Measurements from ENCODE around the gene SPON2.

The SPON2 gene

GRCh38 chr4:1164040-1164439, 8.3 kb downstream of the SPON2 start:
- H3K9me3 ChIP-seq (ENCODE audit: insufficient read depth, low read length, severe bottlenecking), result no peaks in the 10 kb centered on the region

DNA sequence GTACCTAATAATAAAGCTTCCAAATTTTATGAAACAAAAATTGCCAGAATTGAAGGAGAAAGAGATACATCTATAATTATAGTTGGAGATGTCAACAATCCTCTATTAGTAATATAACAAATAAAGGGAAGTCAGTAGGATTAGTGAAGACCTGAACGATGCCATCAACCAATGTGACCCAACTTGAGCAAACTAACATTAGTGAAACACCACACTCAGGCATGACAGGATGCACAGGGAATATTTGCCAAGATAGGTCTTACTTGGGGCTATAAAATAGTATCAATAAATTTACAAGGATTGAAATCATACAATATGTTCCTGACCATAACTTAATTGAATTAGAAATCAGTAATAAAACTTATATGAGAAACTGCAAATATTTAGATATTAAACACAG, 12.0 kb downstream of the SPON2 start:
- Histone ChIP-seq H3K27me3 (ENCODE audit: insufficient read depth, low read length, poor library complexity) (no peaks in the 10 kb centered on the region), H3K4me3 (ENCODE audit: low read depth in 1 of 2, low read length in 2 of 2) (no peak overlapping the region), H3K36me3 (ENCODE audit: insufficient read depth, low read length) (no peaks in the 10 kb centered on the region), H3K4me2 (ENCODE audit: insufficient read depth, low read length) (no peak overlapping the region), H3K9ac (ENCODE audit: low read depth, low read length) (no peak overlapping the region), H4K20me1 (ENCODE audit: insufficient read depth, low read length) (no peaks in the 10 kb centered on the region), H3K9me3 (ENCODE audit: insufficient read depth, low read length, severe bottlenecking) (peaks cover 13% of the 10 kb centered on the region), H3K4me1 (ENCODE audit: insufficient read depth, low read length) (no peaks in the 10 kb centered on the region), H3K79me2 (ENCODE audit: insufficient read depth, low read length) (no peaks in the 10 kb centered on the region), H3K27ac (ENCODE audit: low read length) (no peak overlapping the region), H2AFZ (ENCODE audit: low read depth, low read length) (no peak overlapping the region)
- no peak for ATAC-seq (ENCODE audit: insufficient read depth, low read depth)
- DNase-seq, result no peak
- TF ChIP-seq EZH2 (IDR thresholded peaks at IDR 0.05; ENCODE audit: borderline replicate concordance, low read depth, low read length, severe bottlenecking) (no peak), CTCF (IDR thresholded peaks at IDR 0.05; ENCODE audit: borderline replicate concordance, extremely low read depth, low read length, poor library complexity, severe bottlenecking) (no peak)

More at GRCh38 chr4:1164040-1164439, 8.3 kb downstream of the SPON2 start:
- H3K4me2 ChIP-seq (ENCODE audit: insufficient read depth, low read length), result no peak overlapping the region
- H3K27me3 ChIP-seq (ENCODE audit: insufficient read depth, low read length, poor library complexity), result no peaks in the 10 kb centered on the region
- ATAC-seq (ENCODE audit: insufficient read depth, low read depth), result no peak
- H3K79me2 ChIP-seq (ENCODE audit: insufficient read depth, low read length), result 0 out of 2 replicates have a peak, but pooled peaks cover 5% of the 10 kb centered on the region
- H3K36me3 ChIP-seq (ENCODE audit: insufficient read depth, low read length), result no peaks in the 10 kb centered on the region
- no peak for DNase-seq
- no peak for TF ChIP-seq EZH2 (IDR thresholded peaks at IDR 0.05; ENCODE audit: borderline replicate concordance, low read depth, low read length, severe bottlenecking)
- no peak for TF ChIP-seq CTCF (IDR thresholded peaks at IDR 0.05; ENCODE audit: borderline replicate concordance, extremely low read depth, low read length, poor library complexity, severe bottlenecking)
- H4K20me1 ChIP-seq (ENCODE audit: insufficient read depth, low read length), result no peaks in the 10 kb centered on the region
- H3K4me1 ChIP-seq (ENCODE audit: insufficient read depth, low read length), result peaks cover 24% of the 10 kb centered on the region
- no peak overlapping the region for H3K4me3 ChIP-seq (ENCODE audit: low read depth in 1 of 2, low read length in 2 of 2)
- no peak overlapping the region for H3K27ac ChIP-seq (ENCODE audit: low read length)
- H3K9ac ChIP-seq (ENCODE audit: low read depth, low read length), result no peak overlapping the region
- no peak overlapping the region for H2AFZ ChIP-seq (ENCODE audit: low read depth, low read length)

DNA sequence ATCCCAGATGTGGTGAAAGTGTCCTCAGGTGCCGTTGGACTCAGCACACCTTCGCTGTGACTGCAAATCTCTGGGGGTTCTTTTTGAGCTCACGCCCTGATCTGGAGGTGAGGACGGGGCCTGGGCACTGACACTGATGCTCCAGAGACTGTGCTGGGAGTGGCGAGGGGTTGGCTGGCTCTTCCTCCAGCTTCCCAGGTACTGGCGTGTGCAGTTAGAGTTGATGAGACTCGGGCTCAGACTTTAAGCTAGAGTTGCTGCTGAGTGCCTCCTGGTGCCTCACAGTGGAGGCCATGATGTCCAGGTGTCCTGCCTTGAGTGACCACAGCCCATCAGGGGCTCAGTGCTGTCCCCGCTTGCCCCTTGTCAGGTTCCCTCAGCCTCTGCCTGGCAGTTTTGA, 16.3 kb downstream of the SPON2 start:
- DNase-seq (no peak), ATAC-seq (ENCODE audit: insufficient read depth, low read depth) (no peak)
- H3K27ac ChIP-seq (ENCODE audit: low read length), result no peak overlapping the region
- no peak overlapping the region for H3K4me2 ChIP-seq (ENCODE audit: insufficient read depth, low read length)
- H3K4me1 ChIP-seq (ENCODE audit: insufficient read depth, low read length), result no peaks in the 10 kb centered on the region
- H3K79me2 ChIP-seq (ENCODE audit: insufficient read depth, low read length), result no peaks in the 10 kb centered on the region
- H3K4me3 ChIP-seq (ENCODE audit: low read depth in 1 of 2, low read length in 2 of 2), result no peak overlapping the region
- no peaks in the 10 kb centered on the region for H4K20me1 ChIP-seq (ENCODE audit: insufficient read depth, low read length)
- no peaks in the 10 kb centered on the region for H3K36me3 ChIP-seq (ENCODE audit: insufficient read depth, low read length)
- peaks cover 16% of the 10 kb centered on the region for H3K9me3 ChIP-seq (ENCODE audit: insufficient read depth, low read length, severe bottlenecking)
- TF ChIP-seq EZH2 (IDR thresholded peaks at IDR 0.05; ENCODE audit: borderline replicate concordance, low read depth, low read length, severe bottlenecking), result no peak
- no peak for TF ChIP-seq CTCF (IDR thresholded peaks at IDR 0.05; ENCODE audit: borderline replicate concordance, extremely low read depth, low read length, poor library complexity, severe bottlenecking)
- H3K9ac ChIP-seq (ENCODE audit: low read depth, low read length), result no peak overlapping the region
- H2AFZ ChIP-seq (ENCODE audit: low read depth, low read length), result no peak overlapping the region
- no peaks in the 10 kb centered on the region for H3K27me3 ChIP-seq (ENCODE audit: insufficient read depth, low read length, poor library complexity)

- no peak overlapping the region for H3K27ac ChIP-seq (ENCODE audit: low read length)
- no peaks in the 10 kb centered on the region for H4K20me1 ChIP-seq (ENCODE audit: insufficient read depth, low read length)
- H3K36me3 ChIP-seq (ENCODE audit: insufficient read depth, low read length), result no peaks in the 10 kb centered on the region
- ATAC-seq (ENCODE audit: insufficient read depth, low read depth), result no peak
- no peak overlapping the region for H3K4me3 ChIP-seq (ENCODE audit: low read depth in 1 of 2, low read length in 2 of 2)
- H3K4me1 ChIP-seq (ENCODE audit: insufficient read depth, low read length), result no peaks in the 10 kb centered on the region
- DNase-seq, result no peak
- H2AFZ ChIP-seq (ENCODE audit: low read depth, low read length), result no peak overlapping the region
- no peak overlapping the region for H3K4me2 ChIP-seq (ENCODE audit: insufficient read depth, low read length)
- no peaks in the 10 kb centered on the region for H3K79me2 ChIP-seq (ENCODE audit: insufficient read depth, low read length)
- no peaks in the 10 kb centered on the region for H3K27me3 ChIP-seq (ENCODE audit: insufficient read depth, low read length, poor library complexity)
- peaks cover 23% of the 10 kb centered on the region for H3K9me3 ChIP-seq (ENCODE audit: insufficient read depth, low read length, severe bottlenecking)
- TF ChIP-seq CTCF (IDR thresholded peaks at IDR 0.05; ENCODE audit: borderline replicate concordance, extremely low read depth, low read length, poor library complexity, severe bottlenecking), result no peak
- TF ChIP-seq EZH2 (IDR thresholded peaks at IDR 0.05; ENCODE audit: borderline replicate concordance, low read depth, low read length, severe bottlenecking), result no peak
- H3K9ac ChIP-seq (ENCODE audit: low read depth, low read length), result no peak overlapping the region
These were observed 17.1 kb downstream of the SPON2 start for GRCh38 chr4:1155314-1155713.

Data from DND-41 (cell line).